GM12891 (cell line): ENCODE measurements around the gene E2F1.

ENCODE experiments used
- POLR2AphosphoS5 ChIP-seq: IDR thresholded peaks from 2 replicates; pipeline ENCODE4 v1.6.1; 2011; ENCODE audit warnings: low read depth, low read length, control low read depth
- TAF1 ChIP-seq: IDR thresholded peaks from 2 replicates; pipeline ENCODE4 v1.6.1; 2011; ENCODE audit warnings: low read depth, low read length, control low read depth

DNA sequence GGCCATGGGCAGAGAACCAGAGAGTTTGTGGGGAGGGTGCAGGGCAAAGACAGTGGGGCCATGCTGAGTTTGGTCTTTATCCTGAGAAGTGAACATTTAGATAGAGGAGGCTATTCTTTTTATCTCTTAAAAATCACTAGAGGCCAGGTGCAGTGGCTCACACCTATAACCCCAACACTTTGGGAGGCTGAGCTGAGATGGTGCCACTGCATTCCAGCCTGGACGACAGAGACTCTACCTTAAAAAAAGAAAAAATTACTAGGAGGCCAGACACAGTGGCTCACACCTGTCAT, 25.2 kb upstream of the E2F1 start:
- TF ChIP-seq POLR2AphosphoS5 (no peak), TAF1 (no peak)
